B cell (primary cell): Measurements from ENCODE around the gene MPZL2. TPM values are rescaled to one million over a fixed set of nuclear protein-coding genes. Genes with fewer than 3 reads are reported as not detected.

Experiments used
- ATAC-seq: fragments of 200-7000 bp; cut with Tn5 transposase; one replicate; pipeline ENCODE4 v1.10.0; 2021; ENCODE audit warnings: low read depth, mild to moderate bottlenecking, moderate number of reproducible peaks, moderate library complexity
- CTCF ChIA-PET: fragments of 350-600 bp; sonication (Branson Sonifier 250); formaldehyde crosslinking; loops from one replicate; lab custom pipeline; 2021; ENCODE audit warnings: antibody characterized with exemption, inconsistent platforms; lab: Charles Lee
- POLR2A ChIA-PET: fragments of 350-600 bp; sonication (Branson Sonifier 250); formaldehyde crosslinking; loops from one replicate; lab custom pipeline; 2021; ENCODE audit warnings: antibody characterized with exemption; lab: Charles Lee
- DNase-seq: peaks from one replicate; pipeline ENCODE4 v3.0.0; 2013
- H2AFZ ChIP-seq: 2 replicates; pipeline ENCODE4 v1.6.1; 2012; ENCODE audit warnings: mild to moderate bottlenecking, low read depth, low read length; ENCODE audit not compliant: insufficient read depth, poor library complexity, severe bottlenecking
- H3K27ac ChIP-seq, 2 donors: 1 replicate in 1 of 2; 2 replicates in 1 of 2; pipeline ENCODE4 v1.5.1; 2012 to 2013; ENCODE audit warnings: low read length in 2 of 2, mild to moderate bottlenecking in 2 of 2, moderate library complexity in 1 of 2
- H3K27me3 ChIP-seq, 4 experiments: fragments of 200-600 bp in 1 of 4; sonication (generic) in 1 of 4; replicated peaks in 1 of 4; 1 replicate in 2 of 4; 2 replicates in 2 of 4; pipeline versions ENCODE4 v1.6.1 to v1.7.0; 2013 to 2016; ENCODE audit warnings: low read length in 3 of 4, mild to moderate bottlenecking in 2 of 4, mixed read lengths in 1 of 4, moderate library complexity in 1 of 4; ENCODE audit not compliant: insufficient read depth in 4 of 4, control insufficient read depth in 3 of 4; ENCODE audit errors: control extremely low read depth in 1 of 4
- H3K36me3 ChIP-seq, 2 experiments: replicated peaks in 1 of 2; 1 replicate in 1 of 2; 2 replicates in 1 of 2; pipeline versions ENCODE4 v1.6.1 to v1.7.1; 2013; ENCODE audit warnings: low read length in 1 of 2; ENCODE audit not compliant: insufficient read depth in 2 of 2, control insufficient read depth in 1 of 2; ENCODE audit errors: control extremely low read depth in 1 of 2, extremely low read depth in 1 of 2
- H3K4me1 ChIP-seq, 2 donors: fragments of 200-600 bp in 1 of 2; sonication (generic) in 1 of 2; 1 replicate in 1 of 2; 2 replicates in 1 of 2; pipeline versions ENCODE4 v1.5.1 to v1.6.1; 2013 to 2017; ENCODE audit warnings: low read length in 2 of 2; ENCODE audit not compliant: control insufficient read depth in 2 of 2, insufficient read depth in 2 of 2
- H3K4me2 ChIP-seq: replicated peaks from 2 replicates; pipeline ENCODE3; 2012; ENCODE audit warnings: mild to moderate bottlenecking, low read depth, low read length; ENCODE audit not compliant: poor library complexity, severe bottlenecking
- H3K4me3 ChIP-seq, 5 experiments: fragments of 200-600 bp in 1 of 5; sonication (generic) in 1 of 5; 1 replicate in 3 of 5; 2 replicates in 2 of 5; pipeline versions ENCODE4 v1.5.1 to v1.7.0; 2011 to 2016; ENCODE audit warnings: low read length in 4 of 5, mild to moderate bottlenecking in 4 of 5, low read depth in 2 of 5, control low read depth in 1 of 5, moderate library complexity in 1 of 5; ENCODE audit not compliant: insufficient read depth in 1 of 5; ENCODE audit errors: control extremely low read depth in 1 of 5, extremely low read depth in 1 of 5
- H3K79me2 ChIP-seq: fragments of 200-600 bp; sonication (generic); one replicate; pipeline ENCODE4 v1.6.0; 2016; ENCODE audit warnings: low read length; ENCODE audit not compliant: control insufficient read depth, insufficient read depth
- H3K9ac ChIP-seq: fragments of 200-600 bp; sonication (generic); 2 replicates; pipeline ENCODE4 v1.6.1; 2017; ENCODE audit warnings: mild to moderate bottlenecking, low read length, moderate library complexity
- H3K9me3 ChIP-seq, 3 donors: one replicate each; pipeline versions ENCODE4 v1.6.1 to v1.7.1; 2013; ENCODE audit warnings: low read length in 2 of 3; ENCODE audit not compliant: control insufficient read depth in 2 of 3, insufficient read depth in 1 of 3; ENCODE audit errors: control extremely low read depth in 1 of 3
- H4K20me1 ChIP-seq: 2 replicates; pipeline ENCODE4 v1.6.0; 2012; ENCODE audit warnings: mild to moderate bottlenecking, low read length; ENCODE audit not compliant: insufficient read depth, control insufficient read depth, poor library complexity, severe bottlenecking
- H3K27ac Mint-ChIP-seq: one replicate; pipeline ENCODE4 v1.8.0; 2021; ENCODE audit warnings: mixed read lengths
- H3K27me3 Mint-ChIP-seq: one replicate; pipeline ENCODE4 v1.8.0; 2021; ENCODE audit warnings: mixed read lengths
- H3K4me1 Mint-ChIP-seq: one replicate; pipeline ENCODE4 v1.8.0; 2021; ENCODE audit warnings: mixed read lengths
- H3K4me3 Mint-ChIP-seq: one replicate; pipeline ENCODE4 v1.8.0; 2021; ENCODE audit warnings: mixed read lengths
- H3K9me3 Mint-ChIP-seq: one replicate; pipeline ENCODE4 v1.8.0; 2022; ENCODE audit warnings: mixed read lengths; ENCODE audit not compliant: insufficient read depth
- CTCF ChIP-seq: fragments of 200-600 bp; IDR thresholded peaks from one replicate; pipeline ENCODE4 v1.8.0; 2022; ENCODE audit warnings: antibody characterized with exemption, mild to moderate bottlenecking
- EZH2 ChIP-seq: IDR thresholded peaks from 2 replicates; pipeline ENCODE4 v1.6.1; 2012; ENCODE audit warnings: borderline replicate concordance, low read depth, mild to moderate bottlenecking, moderate library complexity, low read length; ENCODE audit not compliant: insufficient read depth, poor library complexity, severe bottlenecking
- WGBS: methylation state at CpG from one replicate; pipeline ENCODE4 v1.1.5; 2013; ENCODE audit warnings: missing lambda C conversion rate; ENCODE audit not compliant: insufficient coverage; 5-methylcytosine and 5-hydroxymethylcytosine counted together
- intact Hi-C: fragments of 100-400 bp; cut with micrococcal nuclease; formaldehyde crosslinking; loops from one replicate; pipeline ENCODE4 v1.10.0; 2022
- polyA plus RNA-seq: library from polyadenylated mRNA; depleted of rRNA; stranded (reverse); fragments of >200 nt; gene quantifications from 2 replicates; pipeline ENCODE4 v1.2.3, GENCODE V29; 2012
- total RNA-seq, 2 donors: library from RNA; stranded (reverse); fragments of 120-200 nt in 1 of 2; gene quantifications; 1 replicate in 1 of 2; 2 replicates in 1 of 2; pipeline versions ENCODE4 v1.2.3 to v1.2.4, GENCODE V29; 2013 to 2022

MPZL2 gene
- total and polyA plus RNA-seq, 2 donors (not counting 1 experiment from before 2014, with no cell fraction given): 1.2 TPM; not detected in 1

GRCh38 chr11:118277312-118277711 lies 13.2 kb upstream of the MPZL2 start:
- Histone ChIP-seq H2AFZ (no peak overlapping the region), H3K4me3 (no peak overlapping the region), H3K4me1 (peaks cover 7 to 15% of the 10 kb centered on the region in 2 donors), H3K9me3 (peaks cover 0 to 1% (median 0%) of the 10 kb centered on the region in 3 donors), H3K9ac (no peak overlapping the region), H3K27me3 (peaks cover 0 to 31% (median 12%) of the 10 kb centered on the region in 4 experiments), H3K27ac (no peak overlapping the region), H3K36me3 (no peaks in the 10 kb centered on the region), H3K4me2 (no peak overlapping the region), H3K79me2 (no peaks in the 10 kb centered on the region), H4K20me1 (no peaks in the 10 kb centered on the region)
- peaks cover 11% of the 10 kb centered on the region for H3K4me1 Mint-ChIP-seq
- TF ChIP-seq EZH2 (no peak), CTCF (no peak)
- H3K27me3 Mint-ChIP-seq: peaks cover 29% of the 10 kb centered on the region
- intact Hi-C loops: no loop called here
- DNase-seq (no peak), ATAC-seq (no peak)
- CTCF ChIA-PET: interaction anchor here (0.9 to 1.5 kb wide), 3 partner anchors 10 to 19 kb away, joined by 3 to 4 read pairs (median 3); no protein-coding TSS in a partner anchor
- no peaks in the 10 kb centered on the region for H3K9me3 Mint-ChIP-seq
- no peak overlapping the region for H3K27ac Mint-ChIP-seq
- no peak overlapping the region for H3K4me3 Mint-ChIP-seq
- POLR2A ChIA-PET: no interaction called here
- no CpG with 5 or more reads among the region's 1 CpG for WGBS

- no peak for ATAC-seq
- intact Hi-C loops: no loop called here
Observed at GRCh38 chr11:118276422-118276821, 12.3 kb upstream of the MPZL2 start.

More at GRCh38 chr11:118276422-118276821, 12.3 kb upstream of the MPZL2 start:
- TF ChIP-seq CTCF: no peak
- no peak for TF ChIP-seq EZH2
- no peak for DNase-seq
- Histone ChIP-seq H3K4me3 (no peak overlapping the region), H3K4me2 (no peak overlapping the region), H3K9me3 (peaks cover 0 to 1% (median 0%) of the 10 kb centered on the region in 3 donors), H4K20me1 (no peaks in the 10 kb centered on the region), H3K9ac (no peak overlapping the region), H3K27me3 (peaks cover 0 to 31% (median 14%) of the 10 kb centered on the region in 4 experiments), H3K4me1 (peaks cover 4 to 13% of the 10 kb centered on the region in 2 donors), H3K79me2 (no peaks in the 10 kb centered on the region), H2AFZ (no peak overlapping the region), H3K36me3 (no peaks in the 10 kb centered on the region), H3K27ac (no peak overlapping the region)
- peaks cover 7% of the 10 kb centered on the region for H3K4me1 Mint-ChIP-seq
- 88% methylated on average over 1 of the region's 1 CpG for WGBS
- H3K4me3 Mint-ChIP-seq: no peak overlapping the region
- H3K27ac Mint-ChIP-seq: no peak overlapping the region
- POLR2A ChIA-PET: no interaction called here
- peaks cover 37% of the 10 kb centered on the region for H3K27me3 Mint-ChIP-seq
- no peaks in the 10 kb centered on the region for H3K9me3 Mint-ChIP-seq
- CTCF ChIA-PET: interaction anchor here (1.1 to 1.5 kb wide), 3 partner anchors 11 to 23 kb away, joined by 3 to 5 read pairs (median 3); no protein-coding TSS in a partner anchor
